NCI-H2029 (cell line): Measurements from ENCODE around the gene OPHN1.

ENCODE experiments used
- DNase-seq: peaks from one replicate; lab custom pipeline; 2025; lab: John Stamatoyannopoulos, UW

OPHN1 gene

GRCh38 chrX:68249401-68249831 lies 183.9 kb downstream of the OPHN1 start:
- DNase-seq: no peak

GRCh38 chrX:68238568-68238967 lies 194.7 kb downstream of the OPHN1 start:
- DNase-seq: no peak

- DNase-seq: no peak
These were observed 199.0 kb downstream of the OPHN1 start for GRCh38 chrX:68234171-68234910.

- DNase-seq: no peak
These were observed 201.1 kb downstream of the OPHN1 start for GRCh38 chrX:68232206-68232605.

- no peak for DNase-seq
These were observed 224.3 kb downstream of the OPHN1 start for GRCh38 chrX:68209008-68209407.

- no peak for DNase-seq
These were observed 228.7 kb downstream of the OPHN1 start for GRCh38 chrX:68204521-68205038.

- DNase-seq: no peak
These were observed 229.6 kb downstream of the OPHN1 start for GRCh38 chrX:68203646-68204045.

GRCh38 chrX:68203211-68203610 lies 230.1 kb downstream of the OPHN1 start:
- DNase-seq: no peak

- DNase-seq: no peak
These were observed 234.0 kb downstream of the OPHN1 start for GRCh38 chrX:68199062-68199848.

GRCh38 chrX:68196939-68197791 lies 236.1 kb downstream of the OPHN1 start:
- DNase-seq: peak; percentile 17

- DNase-seq: no peak
These were observed 237.7 kb downstream of the OPHN1 start for GRCh38 chrX:68195561-68195960.

- DNase-seq: no peak
These were observed 239.5 kb downstream of the OPHN1 start for GRCh38 chrX:68193786-68194185.

- no peak for DNase-seq
These were observed 240.1 kb downstream of the OPHN1 start for GRCh38 chrX:68193234-68193633.

- DNase-seq: no peak
These were observed 242.5 kb downstream of the OPHN1 start for GRCh38 chrX:68190799-68191198.

- no peak for DNase-seq
These were observed 246.6 kb downstream of the OPHN1 start for GRCh38 chrX:68186552-68187262.

GRCh38 chrX:68185161-68185560 lies 248.1 kb downstream of the OPHN1 start:
- no peak for DNase-seq

- DNase-seq: no peak
These were observed 249.6 kb downstream of the OPHN1 start for GRCh38 chrX:68183612-68184214.

GRCh38 chrX:68180579-68180978 lies 252.7 kb downstream of the OPHN1 start:
- DNase-seq: no peak

GRCh38 chrX:68179355-68179754 lies 253.9 kb downstream of the OPHN1 start:
- DNase-seq: no peak

GRCh38 chrX:68177542-68177941 lies 255.8 kb downstream of the OPHN1 start:
- no peak for DNase-seq

- no peak for DNase-seq
These were observed 257.7 kb downstream of the OPHN1 start for GRCh38 chrX:68175562-68175961.
